ENCODE data around the gene MAD2L1BP.

Gene MAD2L1BP

DNA sequence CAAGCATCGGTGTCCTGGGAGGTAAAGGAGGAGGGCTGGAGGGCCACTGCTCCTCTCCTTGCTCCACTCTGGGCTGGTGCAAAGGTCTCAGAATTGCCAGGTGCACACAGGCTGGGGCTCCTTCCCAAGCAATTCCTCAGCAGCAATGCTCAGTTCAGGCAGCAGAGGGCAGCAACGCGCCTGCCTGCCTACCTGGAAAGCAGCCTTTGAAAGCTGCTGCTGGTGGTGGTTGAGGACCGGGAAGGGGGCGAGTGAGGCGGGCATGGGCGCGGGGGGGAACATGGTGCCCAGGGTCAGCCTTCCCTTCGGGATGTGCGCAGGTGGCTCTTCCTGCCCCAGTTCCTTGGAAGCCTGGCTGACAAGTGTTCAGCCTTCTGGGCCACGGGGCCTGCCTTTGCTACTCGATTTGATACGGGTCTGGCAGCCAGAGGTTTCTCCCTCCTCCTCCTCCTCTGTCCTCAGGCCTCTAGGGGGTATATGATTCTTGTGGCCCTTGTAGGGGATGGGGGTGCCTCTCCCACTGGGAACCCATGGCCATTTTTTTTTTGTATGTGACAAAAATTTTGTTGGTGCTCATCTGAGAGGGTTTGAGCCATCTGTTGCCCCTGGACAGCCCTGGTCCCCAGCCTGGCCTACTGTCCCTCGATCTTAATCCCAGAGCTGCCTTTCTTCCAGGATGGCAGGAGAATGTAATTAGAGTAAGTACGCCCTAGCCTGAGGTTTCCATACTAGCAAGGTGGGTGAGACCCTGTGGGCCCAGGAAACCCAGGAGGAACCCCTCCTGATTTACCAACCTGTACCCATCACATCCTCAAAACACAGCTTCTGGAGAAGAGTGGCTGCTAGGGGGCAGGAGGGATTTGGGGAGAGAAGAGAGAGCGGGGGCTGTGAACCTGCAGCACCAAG, 31.9 kb downstream of the MAD2L1BP start:
- TF ChIP-seq CREB5 (CRISPR knock-in tag; IDR thresholded peaks at IDR 0.05; ENCODE audit: low read depth) = peak; percentile 53; the same call in 1 of the 2 replicates
- TF ChIP-seq ZC3H10 (CRISPR knock-in tag; IDR thresholded peaks at IDR 0.05) = no peak
- peak; percentile 80 for ATAC-seq

GRCh38 chr6:43668151-43669028, 32.8 kb downstream of the MAD2L1BP start:
- ATAC-seq = peak; percentile 54
- no peak for TF ChIP-seq TOX (CRISPR knock-in tag; IDR thresholded peaks at IDR 0.05; ENCODE audit: borderline replicate concordance)
- no peak for TF ChIP-seq ZFP30 (CRISPR knock-in tag; IDR thresholded peaks at IDR 0.05)
- TF ChIP-seq PPARA (CRISPR knock-in tag; IDR thresholded peaks at IDR 0.05; ENCODE audit: borderline replicate concordance) = no peak
- 0 out of 2 replicates have a peak, but pooled peaks have one; percentile 8 for TF ChIP-seq GLIS3 (CRISPR knock-in tag; IDR thresholded peaks at IDR 0.05)
- no peak for TF ChIP-seq ESRRG (CRISPR knock-in tag; IDR thresholded peaks at IDR 0.05)
- no peak for TF ChIP-seq ZC3H10 (CRISPR knock-in tag; IDR thresholded peaks at IDR 0.05)

DNA sequence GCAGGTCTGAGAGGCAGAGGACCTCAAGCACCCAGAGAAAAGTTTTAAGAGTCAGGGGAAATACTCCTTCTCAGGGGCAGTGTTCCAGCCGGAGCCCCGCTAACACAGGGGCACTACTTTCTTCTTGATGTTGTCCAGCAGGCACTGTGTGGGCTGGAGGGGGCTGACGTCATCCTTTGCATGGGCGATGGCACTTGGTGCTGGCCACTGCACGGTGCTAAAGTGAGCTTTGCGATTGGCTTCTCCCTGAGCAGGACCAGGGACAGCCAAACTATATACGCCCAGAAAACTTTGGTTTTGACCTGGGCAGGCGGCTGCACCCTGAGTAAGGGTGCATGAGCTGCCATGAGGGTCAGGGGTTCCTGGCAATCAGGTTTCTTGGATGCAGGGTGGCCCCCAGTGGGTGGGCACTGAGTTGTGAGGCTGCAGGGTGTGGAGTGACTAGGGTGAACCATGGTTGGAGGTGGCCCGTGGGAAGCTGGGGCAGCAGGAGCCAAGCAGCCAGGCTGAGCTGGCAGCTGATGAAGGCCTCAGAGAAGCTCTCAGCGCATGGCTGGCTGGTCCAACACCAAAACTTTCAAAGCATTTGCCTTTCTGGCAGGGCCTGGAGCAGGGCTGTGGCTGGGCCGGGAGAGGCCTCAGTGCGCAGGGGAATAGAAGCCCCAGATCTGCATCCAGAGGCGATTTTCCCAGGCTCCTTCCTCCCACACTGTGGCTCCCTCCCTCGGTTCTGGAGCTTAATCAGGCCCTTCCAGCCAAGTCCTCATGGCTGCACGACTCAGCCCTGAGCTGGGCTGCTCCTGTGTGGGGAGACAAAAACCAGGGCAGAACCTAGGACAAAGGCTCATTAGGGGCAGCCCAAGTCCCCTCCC, 33.6 kb downstream of the MAD2L1BP start:
- ATAC-seq = peak; percentile 44

More for the DNA sequence above, 33.6 kb downstream of the MAD2L1BP start:
- TF ChIP-seq ZFP3 (CRISPR knock-in tag; IDR thresholded peaks at IDR 0.05) (no peak), ARNTL (CRISPR knock-in tag; IDR thresholded peaks at IDR 0.05; ENCODE audit: borderline replicate concordance, low read depth) (no peak), BACH2 (CRISPR knock-in tag; IDR thresholded peaks at IDR 0.05; ENCODE audit: borderline replicate concordance) (no peak), ZNF8 (CRISPR knock-in tag; IDR thresholded peaks at IDR 0.05) (no peak), OSR1 (CRISPR knock-in tag; IDR thresholded peaks at IDR 0.05) (no peak), PPARA (CRISPR knock-in tag; IDR thresholded peaks at IDR 0.05; ENCODE audit: borderline replicate concordance) (no peak), RARB (CRISPR knock-in tag; IDR thresholded peaks at IDR 0.05) (no peak), POU6F1 (CRISPR knock-in tag; IDR thresholded peaks at IDR 0.05; ENCODE audit: borderline replicate concordance, low read depth) (no peak), ZFP30 (CRISPR knock-in tag; IDR thresholded peaks at IDR 0.05) (no peak), ESRRG (CRISPR knock-in tag; IDR thresholded peaks at IDR 0.05) (no peak)
- TF ChIP-seq, protein P1, sequence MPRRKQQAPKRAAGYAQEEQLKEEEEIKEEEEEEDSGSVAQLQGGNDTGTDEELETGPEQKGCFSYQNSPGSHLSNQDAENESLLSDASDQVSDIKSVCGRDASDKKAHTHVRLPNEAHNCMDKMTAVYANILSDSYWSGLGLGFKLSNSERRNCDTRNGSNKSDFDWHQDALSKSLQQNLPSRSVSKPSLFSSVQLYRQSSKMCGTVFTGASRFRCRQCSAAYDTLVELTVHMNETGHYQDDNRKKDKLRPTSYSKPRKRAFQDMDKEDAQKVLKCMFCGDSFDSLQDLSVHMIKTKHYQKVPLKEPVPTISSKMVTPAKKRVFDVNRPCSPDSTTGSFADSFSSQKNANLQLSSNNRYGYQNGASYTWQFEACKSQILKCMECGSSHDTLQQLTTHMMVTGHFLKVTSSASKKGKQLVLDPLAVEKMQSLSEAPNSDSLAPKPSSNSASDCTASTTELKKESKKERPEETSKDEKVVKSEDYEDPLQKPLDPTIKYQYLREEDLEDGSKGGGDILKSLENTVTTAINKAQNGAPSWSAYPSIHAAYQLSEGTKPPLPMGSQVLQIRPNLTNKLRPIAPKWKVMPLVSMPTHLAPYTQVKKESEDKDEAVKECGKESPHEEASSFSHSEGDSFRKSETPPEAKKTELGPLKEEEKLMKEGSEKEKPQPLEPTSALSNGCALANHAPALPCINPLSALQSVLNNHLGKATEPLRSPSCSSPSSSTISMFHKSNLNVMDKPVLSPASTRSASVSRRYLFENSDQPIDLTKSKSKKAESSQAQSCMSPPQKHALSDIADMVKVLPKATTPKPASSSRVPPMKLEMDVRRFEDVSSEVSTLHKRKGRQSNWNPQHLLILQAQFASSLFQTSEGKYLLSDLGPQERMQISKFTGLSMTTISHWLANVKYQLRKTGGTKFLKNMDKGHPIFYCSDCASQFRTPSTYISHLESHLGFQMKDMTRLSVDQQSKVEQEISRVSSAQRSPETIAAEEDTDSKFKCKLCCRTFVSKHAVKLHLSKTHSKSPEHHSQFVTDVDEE (CRISPR knock-in tag; IDR thresholded peaks at IDR 0.05) = no peak
- TF ChIP-seq, protein P2, sequence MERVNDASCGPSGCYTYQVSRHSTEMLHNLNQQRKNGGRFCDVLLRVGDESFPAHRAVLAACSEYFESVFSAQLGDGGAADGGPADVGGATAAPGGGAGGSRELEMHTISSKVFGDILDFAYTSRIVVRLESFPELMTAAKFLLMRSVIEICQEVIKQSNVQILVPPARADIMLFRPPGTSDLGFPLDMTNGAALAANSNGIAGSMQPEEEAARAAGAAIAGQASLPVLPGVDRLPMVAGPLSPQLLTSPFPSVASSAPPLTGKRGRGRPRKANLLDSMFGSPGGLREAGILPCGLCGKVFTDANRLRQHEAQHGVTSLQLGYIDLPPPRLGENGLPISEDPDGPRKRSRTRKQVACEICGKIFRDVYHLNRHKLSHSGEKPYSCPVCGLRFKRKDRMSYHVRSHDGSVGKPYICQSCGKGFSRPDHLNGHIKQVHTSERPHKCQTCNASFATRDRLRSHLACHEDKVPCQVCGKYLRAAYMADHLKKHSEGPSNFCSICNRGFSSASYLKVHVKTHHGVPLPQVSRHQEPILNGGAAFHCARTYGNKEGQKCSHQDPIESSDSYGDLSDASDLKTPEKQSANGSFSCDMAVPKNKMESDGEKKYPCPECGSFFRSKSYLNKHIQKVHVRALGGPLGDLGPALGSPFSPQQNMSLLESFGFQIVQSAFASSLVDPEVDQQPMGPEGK (CRISPR knock-in tag; IDR thresholded peaks at IDR 0.05; ENCODE audit: borderline replicate concordance) = no peak

Measured in SK-N-SH treated with all-trans-retinoic acid at 6 μM for 48 hours (cell line).